Hippocampal formation (tissue), 2 donors: ENCODE measurements around the gene C16orf74.

Experiments
- DNase-seq, 2 donors: peaks; one replicate each; lab custom pipeline; 2025; lab: John Stamatoyannopoulos, UW

C16orf74 gene

DNA sequence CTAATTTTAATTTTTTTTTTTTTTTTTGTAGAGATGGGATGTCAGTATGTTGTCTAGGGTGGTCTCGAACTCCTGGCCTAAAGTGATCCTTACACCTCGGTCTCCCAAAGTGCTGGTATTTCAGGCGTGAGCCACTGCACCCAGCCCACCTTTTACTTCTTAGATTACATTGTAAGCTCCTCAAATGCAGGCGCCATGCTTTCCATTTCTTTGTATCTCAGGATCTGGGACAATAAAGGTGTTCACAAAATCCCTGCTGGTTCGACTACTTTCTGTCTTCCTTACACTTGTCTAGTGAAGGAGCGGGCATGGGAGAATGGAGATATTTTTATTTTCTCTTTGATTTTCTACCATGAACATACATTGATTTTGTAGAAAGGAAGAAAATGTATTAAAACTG, 23.2 kb upstream of the C16orf74 start:
- no peak for DNase-seq

DNA sequence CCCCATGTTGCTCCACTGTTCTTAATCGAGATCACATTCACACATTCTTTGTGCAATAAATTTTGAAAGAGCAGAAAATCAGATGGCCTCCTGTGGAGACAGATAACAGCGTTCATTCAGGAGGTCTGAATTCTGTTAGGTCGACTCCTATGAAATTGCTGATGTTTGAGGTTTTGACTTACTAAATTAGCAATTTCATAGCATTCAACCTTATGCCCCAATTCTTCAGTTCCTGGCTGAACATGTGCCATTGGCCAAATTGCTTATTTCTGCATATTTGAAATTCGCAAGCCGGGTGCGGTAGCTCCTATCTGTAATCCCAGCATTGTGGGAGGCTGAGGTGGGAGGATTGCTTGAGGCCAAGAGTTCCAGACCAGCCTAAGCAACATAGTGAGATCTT, 22.1 kb upstream of the C16orf74 start:
- no peak for DNase-seq

DNA sequence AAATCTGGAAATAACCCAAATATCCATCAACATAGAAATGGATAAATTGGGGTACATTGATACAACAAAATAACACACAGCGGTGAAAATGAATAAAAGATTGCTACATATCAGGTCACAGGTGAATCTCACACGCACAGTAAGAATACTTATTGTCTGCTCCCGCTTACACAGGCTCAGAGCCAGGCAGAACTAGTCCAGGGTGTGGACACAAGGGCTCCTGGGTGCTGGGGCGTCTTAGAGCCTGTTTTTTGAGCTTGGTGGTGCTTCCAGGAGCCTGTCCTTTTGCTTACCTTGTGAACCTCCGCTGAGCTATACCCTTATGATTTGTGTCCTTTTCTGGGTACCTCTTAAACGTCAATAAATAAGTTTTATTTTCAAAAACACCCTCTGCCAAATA, 19.8 kb upstream of the C16orf74 start:
- DNase-seq, result no peak

DNA sequence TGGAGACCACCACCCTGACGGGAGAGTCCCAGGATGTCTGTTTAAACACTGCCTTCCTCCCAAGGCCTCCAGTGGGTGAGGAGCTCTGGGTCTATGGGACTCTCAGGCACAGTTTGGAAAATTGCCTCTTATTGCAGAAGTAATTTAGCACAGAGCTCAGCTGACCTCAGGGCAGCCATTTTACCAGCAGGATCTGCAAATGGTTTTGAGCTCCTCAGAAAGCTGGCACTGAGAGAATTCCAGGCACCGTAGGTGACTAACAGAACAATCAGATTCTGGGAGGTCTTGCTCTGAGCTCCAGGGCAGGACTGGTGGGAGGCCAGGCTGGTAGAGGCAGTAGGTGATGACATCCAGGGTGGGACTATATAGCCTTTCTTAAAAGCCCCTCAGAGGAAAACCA, 17.3 kb upstream of the C16orf74 start:
- no peak for DNase-seq

DNA sequence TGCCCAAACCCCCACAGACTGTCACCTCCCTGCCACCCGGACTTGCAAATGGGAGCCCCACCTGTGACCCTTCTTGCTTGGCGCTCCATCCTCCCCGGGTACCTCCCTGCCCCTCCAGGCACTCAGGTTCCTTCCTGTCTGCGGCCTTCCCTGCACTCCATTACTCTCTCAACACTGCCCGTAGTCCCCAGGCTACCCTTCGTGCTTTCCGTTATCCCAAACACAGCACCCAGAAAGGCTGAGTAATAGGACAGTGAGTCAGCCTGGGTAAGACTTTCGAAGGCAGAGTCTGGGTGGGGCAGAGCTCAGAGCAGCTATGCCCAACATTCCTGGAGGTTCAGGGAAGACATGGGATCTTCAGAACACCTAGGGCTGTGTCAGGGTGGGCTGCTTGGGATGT, 16.6 kb upstream of the C16orf74 start:
- no peak for DNase-seq

DNA sequence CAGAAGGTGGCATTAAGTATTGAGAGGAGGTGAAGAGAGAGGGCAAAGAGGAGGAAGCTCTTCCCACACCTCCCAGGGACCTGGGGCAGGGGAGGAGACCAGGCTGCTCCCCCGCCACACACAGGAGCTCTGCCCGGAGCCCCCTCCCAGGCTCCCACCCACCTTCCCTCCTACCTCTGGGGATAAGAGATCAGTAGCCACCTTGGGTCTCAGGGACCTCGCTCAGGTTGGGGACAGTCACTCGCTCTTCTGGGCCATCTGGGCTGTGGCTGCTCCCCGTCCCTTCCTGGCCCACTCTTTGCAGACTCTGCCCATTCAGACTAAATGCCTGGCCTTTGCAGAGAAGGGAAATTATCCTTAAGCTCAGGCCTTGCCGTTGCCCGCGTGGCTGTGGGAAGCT, 14.9 kb upstream of the C16orf74 start:
- DNase-seq, result no peak

DNA sequence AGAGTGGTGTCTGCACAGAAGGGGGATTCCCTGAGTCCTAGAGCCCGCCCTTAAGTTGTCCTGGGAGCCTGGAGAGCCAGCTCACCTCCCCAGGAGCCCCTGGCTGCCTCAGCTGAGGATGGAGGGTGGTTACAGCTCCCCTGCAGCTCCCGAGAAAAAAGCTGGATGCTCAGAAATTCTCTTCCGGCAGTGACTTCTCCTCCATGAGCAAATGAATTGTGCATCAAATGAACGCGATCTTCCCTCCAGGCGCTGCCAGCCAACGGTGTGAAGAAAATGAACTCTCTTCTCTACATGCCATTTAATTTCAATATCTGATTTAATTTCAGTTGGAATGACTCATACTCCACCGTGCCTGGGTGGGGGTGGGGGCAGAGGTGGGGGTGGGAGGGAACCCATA, 14.3 kb upstream of the C16orf74 start:
- DNase-seq, result no peak

DNA sequence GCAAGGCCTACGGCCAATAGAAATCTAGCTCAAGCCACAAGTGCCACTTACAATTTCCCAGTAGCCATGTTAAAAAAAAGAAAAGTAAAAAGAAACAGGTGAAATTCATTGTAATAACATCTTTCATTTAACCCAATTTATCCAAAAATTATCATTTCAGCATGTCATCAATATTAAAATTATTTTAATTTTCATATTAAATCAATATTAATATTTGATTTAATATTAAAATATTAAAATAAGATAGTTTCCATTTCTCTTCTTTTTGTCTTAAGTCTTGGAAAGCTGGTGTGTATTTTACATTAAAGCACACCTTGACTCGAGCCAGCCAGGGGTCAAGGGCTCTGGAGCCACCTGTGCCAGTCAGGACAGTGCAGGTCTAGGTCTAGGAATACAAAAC, 12.7 kb upstream of the C16orf74 start:
- DNase-seq, result no peak

DNA sequence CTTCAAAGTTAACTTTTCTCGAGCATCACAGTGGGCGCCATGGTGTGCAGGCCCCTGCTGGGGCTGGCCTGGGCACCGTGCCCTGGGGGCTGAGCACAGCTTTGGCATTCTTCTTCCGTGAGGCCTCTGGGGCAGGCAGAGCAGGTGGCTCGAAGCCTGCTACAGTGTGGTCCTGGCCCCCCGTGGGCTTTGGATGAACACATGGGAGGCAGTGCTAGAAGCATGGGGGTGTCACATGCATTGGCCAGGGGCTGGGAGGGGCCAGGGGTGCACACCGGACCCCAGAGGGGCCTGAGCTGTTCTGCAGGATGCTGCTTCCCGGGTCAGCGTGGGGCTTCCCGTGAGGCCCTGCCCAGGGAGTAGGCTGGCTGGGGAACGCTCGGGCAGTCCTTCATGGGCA, 12.1 kb upstream of the C16orf74 start:
- DNase-seq, result no peak

DNA sequence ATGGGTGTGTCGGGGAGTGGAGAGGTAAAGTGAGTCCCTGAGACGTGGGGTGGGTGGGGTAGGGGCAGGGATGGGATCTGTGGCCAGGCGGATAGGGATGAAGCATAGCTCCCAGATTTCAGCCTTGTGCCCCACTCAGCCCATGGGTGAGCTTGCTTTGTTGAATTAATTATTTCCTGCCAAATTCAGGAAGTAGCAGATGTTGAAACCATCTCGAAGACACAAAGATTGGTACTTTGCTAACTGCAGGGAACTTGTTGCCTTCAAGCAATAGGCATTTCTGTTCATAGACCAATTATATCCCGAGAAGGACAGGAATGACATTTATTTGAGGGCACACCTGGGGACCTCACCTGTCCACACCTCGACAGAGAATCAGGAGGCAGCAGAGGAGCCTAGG, 11.0 kb upstream of the C16orf74 start:
- no peak for DNase-seq

DNA sequence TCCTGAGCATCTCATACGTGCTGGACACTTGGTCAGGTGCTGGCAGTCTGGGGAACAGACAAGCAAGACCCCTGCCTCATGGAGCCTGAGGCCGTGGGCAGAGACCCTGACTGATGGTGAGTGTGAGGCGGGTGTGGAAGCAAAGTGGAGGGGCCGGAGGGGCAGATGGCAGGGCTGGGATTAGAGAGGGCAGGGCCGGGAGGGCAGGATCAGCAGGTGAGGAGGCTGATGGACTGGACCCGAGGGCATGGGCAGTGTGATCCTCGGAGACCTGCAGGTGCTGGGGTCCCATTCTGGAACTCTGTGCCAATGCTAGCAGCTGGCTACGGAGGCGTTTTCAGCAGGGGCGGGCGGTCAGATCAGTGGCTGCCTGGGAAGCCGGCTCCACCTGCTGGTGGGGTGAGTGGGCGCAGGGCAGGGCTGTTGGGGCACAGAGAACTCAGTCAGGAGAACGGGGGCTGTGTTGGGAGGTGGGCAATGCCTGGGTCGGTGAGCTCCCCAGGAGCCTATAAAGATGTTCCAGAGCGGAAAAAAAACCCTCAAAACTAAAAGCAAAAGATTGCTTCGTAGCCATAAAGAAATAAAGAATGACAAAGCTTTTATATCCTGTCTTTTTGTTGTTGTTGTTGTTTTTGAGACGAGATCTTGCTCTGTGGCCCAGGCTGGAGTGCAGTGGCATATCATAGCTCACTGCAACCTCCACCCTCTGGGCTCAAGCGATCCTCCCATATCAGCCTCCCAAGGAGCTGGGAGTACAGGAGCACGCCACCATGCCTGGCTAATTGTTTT, 8.9 kb upstream of the C16orf74 start:
- no peak for DNase-seq

DNA sequence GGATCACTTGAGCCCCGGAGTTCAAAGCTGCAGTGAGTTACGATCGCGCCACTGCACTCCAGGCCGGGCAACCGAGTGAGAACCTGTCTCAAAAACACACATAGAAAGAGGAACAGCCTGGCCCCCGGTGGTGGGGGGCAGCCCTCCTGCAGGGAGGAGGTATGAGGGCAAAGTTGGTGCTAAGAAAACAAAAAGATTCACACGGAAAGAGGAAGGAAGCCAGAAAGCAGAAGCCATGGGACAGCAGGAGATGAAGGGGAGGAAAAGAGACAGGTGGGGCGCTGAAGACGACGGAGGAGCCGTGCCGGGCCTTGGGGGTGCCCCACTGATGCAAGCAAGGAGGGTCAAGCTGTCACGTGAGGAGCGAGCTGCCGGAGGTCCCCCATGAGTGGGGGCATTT, 8.2 kb upstream of the C16orf74 start:
- DNase-seq, result no peak

DNA sequence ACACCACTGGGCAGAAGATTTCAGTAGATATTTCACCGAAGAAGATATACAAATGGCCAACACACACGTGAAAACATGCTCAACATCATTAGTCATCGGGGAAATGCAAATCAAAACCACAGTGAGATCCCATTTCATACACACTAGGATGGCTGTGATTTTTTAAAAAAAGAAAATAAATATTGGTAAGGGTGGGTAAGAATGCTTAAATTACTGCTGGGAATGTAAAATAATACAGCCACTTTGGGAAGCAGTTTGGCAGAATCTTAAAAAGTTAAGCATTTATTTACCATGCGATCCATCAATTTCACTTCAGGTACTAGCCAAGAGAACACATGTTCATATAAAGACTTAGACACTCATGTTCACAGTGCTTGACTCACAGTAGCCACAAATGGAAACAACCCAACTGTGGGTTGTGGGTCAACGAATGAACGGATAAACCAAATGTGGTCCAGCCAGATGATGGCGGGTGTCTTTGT, 6.5 kb upstream of the C16orf74 start:
- DNase-seq, result no peak

DNA sequence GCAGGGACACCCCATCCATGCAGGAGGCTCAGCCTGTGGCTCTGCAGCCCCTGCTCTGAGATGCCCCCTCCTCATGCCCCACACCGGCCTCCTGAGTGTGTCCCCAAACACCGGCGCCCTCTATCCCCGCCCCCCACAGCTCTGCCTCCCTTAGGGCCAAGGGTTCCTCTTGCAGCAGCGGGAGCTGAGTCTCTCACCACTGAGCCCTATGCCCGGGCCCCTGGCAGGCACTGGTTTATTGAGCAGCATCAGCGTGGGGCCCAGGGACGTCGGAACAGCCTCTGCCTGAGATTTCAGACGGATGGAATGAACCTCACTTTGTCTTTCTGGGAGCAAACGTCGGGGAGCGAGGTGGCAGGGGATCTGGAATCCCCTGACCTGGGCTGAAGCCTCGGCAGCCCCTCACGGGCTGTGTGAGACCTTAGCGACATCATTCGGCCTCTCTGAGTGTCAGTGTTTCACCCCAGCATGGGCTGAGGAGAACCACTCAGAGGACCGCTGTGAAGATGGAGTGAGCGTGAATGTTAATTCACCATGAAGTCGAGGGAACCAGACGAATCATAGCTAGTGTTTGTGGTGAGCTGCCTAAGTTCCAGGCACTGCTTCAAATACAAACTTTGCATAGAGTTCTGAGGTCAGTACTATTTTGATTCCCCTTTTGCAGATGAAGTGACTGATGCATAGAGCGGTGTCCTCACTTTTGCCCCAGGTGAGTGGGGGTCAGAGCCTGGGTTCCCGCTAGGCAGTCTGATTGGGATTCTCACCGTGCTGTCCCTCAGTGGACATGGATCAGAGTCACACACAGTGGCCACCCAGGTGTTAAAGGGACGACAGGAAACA, 5.3 kb upstream of the C16orf74 start:
- no peak for DNase-seq

DNA sequence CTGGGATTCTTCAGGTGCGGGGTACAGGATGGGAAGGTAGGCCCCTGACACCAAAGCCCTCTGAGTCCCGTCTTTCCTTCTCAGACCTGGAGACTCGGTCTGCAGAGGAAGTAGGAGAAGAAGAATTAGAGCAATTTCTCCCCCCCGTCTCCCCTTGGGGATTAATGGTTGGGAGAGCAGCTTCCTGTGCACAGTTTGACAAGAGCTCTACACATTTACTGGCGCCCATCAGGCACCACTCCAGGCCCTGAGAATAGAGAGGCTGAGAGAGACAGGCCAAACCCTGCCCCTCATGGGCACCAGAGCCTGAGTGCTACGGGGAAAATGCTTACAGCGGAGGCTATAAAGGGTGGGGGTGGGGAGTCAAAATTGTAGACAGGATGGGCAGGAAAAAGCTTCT, 3.5 kb upstream of the C16orf74 start:
- no peak for DNase-seq

DNA sequence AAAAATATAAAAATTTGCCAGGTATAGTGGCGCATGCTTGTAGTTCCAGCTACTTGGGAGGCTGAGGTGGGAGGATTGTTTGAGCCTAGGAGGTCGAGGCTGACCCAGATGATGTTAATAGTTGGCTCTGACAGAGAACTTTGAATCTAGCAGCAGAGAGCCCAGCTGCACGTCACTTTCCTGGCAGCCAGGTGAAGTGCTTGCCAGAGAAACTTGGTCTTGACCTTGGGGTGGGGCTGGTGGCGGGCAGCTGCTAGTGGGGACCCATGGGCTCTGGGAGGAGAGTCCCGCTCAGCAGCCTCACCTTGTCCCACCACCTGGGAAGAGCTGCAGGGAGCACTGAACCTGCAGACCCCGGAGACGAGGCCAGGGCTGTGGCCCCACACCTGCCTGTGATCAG, 3.1 kb upstream of the C16orf74 start:
- DNase-seq, result no peak

DNA sequence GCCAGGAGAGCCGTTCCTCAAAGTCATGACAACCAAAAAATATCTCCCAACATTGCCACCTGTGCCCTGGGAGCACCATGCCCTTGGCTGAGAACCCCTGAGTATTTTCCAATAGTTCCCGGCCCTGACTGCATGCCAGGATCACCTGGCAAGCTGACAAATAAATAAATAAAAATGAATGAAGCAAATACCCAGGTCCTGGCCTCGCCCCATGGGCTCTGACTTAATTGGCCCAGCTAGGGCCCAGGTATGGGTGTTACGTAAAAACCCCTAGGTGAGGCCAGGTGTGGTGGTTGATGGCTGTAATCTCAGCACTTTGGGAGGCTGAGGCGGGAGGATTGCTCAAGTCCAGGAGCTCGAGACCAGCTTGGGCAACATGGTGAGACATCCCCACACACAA, 2.7 kb upstream of the C16orf74 start:
- no peak for DNase-seq

DNA sequence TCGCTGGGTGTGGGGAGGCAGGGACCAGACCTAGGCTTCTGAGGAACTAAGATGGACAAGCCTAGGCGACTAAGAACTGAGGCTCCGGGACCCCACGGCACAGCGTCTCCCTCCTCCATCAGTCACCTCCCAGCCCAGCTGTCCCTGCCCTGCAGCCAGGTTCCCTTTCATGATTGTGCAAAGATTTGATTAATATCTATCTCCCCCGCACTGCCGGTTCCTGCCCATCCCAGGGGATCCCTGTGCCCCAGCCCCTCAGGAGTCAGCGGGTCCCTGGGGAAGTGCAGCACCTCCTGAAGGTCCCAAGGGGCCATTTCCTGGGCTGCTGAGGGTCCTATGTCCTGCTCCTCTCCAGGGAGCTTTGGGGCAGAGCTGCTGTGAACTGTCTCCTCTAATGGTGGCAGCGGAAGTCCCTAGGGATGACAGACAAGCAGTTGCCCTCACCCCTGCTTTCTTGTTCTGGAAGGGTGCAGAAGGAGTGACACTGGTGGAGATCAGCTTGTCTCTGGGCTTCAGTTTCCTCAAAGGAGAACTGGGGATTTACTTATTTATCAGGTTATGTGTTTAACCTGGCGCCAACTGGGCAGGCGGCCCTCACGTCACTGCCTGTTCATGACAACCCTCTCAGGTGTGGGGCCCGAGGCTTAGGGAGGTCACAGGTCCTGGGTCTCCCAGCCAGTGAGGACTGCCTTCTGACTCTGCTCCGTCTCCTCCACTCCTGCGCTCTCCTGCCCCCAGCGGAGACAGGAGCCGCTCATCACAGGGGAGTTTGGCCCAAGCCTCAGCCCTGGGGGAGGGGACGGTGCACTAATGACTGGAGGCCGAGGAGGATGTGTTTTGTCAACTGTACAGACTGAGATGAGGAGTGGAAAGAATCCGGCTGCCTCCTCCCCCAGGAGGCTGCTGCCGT, 1.9 kb upstream of the C16orf74 start:
- no peak for DNase-seq

DNA sequence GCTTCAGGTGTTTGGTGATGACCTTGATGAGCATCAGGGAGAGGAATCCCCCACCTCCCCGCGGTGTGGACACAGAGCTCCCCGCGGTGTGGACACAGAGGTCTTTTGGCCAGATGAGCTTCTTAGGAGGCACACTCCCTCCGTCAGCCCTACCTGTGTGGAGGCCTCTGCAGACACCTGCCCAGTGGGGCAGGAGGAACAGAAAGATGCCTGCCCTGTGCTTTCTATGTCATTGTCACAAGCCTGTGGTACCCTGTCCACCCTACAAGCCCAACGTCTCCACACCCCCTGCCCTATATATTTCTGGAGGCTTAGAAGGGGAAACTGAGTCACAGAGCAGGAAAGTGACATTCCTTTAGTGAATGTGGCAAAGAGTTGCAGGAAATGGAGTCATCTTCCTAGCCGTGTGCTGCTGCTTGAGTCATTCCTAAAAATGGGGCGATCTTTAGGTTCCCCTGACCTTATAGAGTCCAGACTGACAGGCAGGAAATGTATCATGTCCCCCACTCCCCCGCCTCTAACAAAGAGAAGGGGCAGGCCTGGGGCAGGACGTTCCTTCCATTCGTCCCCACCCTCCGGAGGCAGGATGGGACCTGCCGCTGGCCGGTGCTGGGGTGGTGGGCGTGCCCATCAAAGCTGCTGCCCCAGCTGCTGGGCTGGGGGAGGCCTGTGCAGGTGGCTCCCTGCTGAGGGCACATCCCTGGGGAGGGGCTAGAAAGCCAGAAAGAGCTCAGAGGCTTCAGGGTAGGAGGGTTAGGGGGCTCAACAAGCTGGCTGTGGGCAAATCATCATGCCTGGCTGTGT, 1.0 kb upstream of the C16orf74 start:
- DNase-seq, result no peak

DNA sequence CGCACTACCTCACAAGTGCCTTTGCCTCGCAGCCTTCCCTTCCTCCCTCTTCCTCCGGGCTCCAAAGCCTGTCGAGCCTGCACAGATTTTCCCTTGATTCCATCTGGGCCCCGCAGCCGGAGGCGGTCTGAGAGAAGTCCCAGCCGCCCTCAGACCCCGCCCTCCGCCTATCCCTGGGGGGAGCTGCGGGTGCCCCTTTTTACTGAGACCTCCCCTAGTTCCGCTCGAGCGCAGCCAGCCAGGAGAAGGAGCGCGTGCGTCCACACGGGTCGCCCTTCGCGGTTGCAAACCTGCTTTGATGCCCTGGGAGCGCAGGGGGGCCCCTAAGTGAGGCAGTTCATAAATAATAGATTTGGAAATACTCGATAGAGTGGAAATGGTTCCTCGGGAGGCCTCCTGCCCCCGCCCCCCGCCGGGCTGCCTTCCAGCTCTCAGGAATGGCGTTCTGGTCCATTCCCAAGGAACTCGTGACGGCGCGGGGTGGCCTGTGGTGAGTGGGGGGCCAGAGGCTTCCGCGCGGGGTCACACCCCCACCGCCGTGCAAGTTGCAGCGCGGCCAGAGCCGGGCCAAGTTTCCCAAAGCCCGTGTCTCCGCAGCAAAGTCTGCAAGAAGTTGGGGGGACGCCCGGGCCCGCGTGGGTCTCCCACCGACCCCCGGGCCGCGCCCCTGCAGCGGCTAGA, 610 bp downstream of the C16orf74 start:
- DNase-seq, result no peak

DNA sequence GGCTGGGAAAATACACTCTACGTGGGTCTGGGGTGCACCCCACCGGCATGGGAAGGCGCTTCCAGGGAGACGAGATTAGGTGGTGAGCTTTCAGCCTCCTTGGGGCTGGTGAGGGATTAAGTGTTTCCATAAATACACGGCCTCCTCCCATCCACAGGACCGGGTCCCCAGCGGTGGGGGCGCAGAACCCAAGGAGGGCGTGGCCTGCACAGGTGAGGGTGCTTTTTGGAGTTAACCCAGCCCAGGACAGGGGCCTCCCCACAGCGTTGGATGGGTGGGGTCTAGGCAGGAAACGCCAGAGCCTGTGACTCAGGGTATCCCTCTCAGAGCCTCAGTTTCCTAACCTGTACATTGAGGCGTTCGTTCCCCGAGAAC, 1.1 kb downstream of the C16orf74 start:
- DNase-seq, result no peak
